Endodermal cell (in vitro differentiated cells): Measurements from ENCODE around the gene PTPN14. TPM values are rescaled to one million over a fixed set of nuclear protein-coding genes. Genes with fewer than 3 reads are reported as not detected.

Experiments
- DNase-seq: peaks from one replicate; pipeline ENCODE4 v3.0.0-alpha.2; 2017
- H3K27ac ChIP-seq: 2 replicates; pipeline ENCODE4 v1.5.1; 2013; ENCODE audit warnings: mild to moderate bottlenecking, low read depth, low read length, moderate library complexity
- H3K27me3 ChIP-seq: 2 replicates; pipeline ENCODE4 v1.6.1; 2013; ENCODE audit warnings: mild to moderate bottlenecking, low read length, moderate library complexity; ENCODE audit not compliant: insufficient read depth, control insufficient read depth, poor library complexity, severe bottlenecking
- H3K36me3 ChIP-seq: 2 replicates; pipeline ENCODE4 v1.7.0; 2013; ENCODE audit warnings: mild to moderate bottlenecking, low read length, moderate library complexity; ENCODE audit not compliant: control insufficient read depth, insufficient read depth
- H3K4me1 ChIP-seq: one replicate; pipeline ENCODE4 v1.7.0; 2013; ENCODE audit warnings: low read length; ENCODE audit not compliant: control insufficient read depth, insufficient read depth
- H3K4me3 ChIP-seq: 2 replicates; pipeline ENCODE4 v1.5.1; 2013; ENCODE audit warnings: mild to moderate bottlenecking, low read length, moderate library complexity
- H3K9ac ChIP-seq: 2 replicates; pipeline ENCODE4 v1.6.1; 2013; ENCODE audit warnings: mild to moderate bottlenecking, low read length, moderate library complexity; ENCODE audit not compliant: poor library complexity, severe bottlenecking; ENCODE audit errors: extremely low read depth
- H3K9me3 ChIP-seq: 2 replicates; pipeline ENCODE4 v1.6.1; 2013; ENCODE audit warnings: mild to moderate bottlenecking, low read length, moderate library complexity; ENCODE audit not compliant: control insufficient read depth
- H3K27ac Mint-ChIP-seq: 2 replicates; pipeline ENCODE4 v1.8.0; 2020; ENCODE audit warnings: mixed read lengths
- H3K27me3 Mint-ChIP-seq: 2 replicates; pipeline ENCODE4 v1.8.0; 2021; ENCODE audit warnings: mild to moderate bottlenecking, mixed read lengths; ENCODE audit not compliant: insufficient read depth
- H3K36me3 Mint-ChIP-seq: 2 replicates; pipeline ENCODE4 v1.8.0; 2020; ENCODE audit warnings: low read depth, mixed read lengths
- H3K4me1 Mint-ChIP-seq: 2 replicates; pipeline ENCODE4 v1.8.0; 2020; ENCODE audit warnings: mixed read lengths
- H3K4me3 Mint-ChIP-seq: 2 replicates; pipeline ENCODE4 v1.8.0; 2020; ENCODE audit warnings: mild to moderate bottlenecking, moderate library complexity, mixed read lengths
- H3K9me3 Mint-ChIP-seq: 2 replicates; pipeline ENCODE4 v1.8.0; 2020; ENCODE audit warnings: mild to moderate bottlenecking, mixed read lengths
- CTCF ChIP-seq: fragments of 200-600 bp; sonication (generic); conservative IDR thresholded peaks from 2 replicates; pipeline ENCODE4 v1.5.0; 2021; ENCODE audit warnings: antibody characterized with exemption, mild to moderate bottlenecking
- WGBS, 2 experiments: methylation state at CpG; one replicate each; pipeline versions ENCODE4 v1.1.5 to v1.1.7; 2013; ENCODE audit warnings: missing lambda C conversion rate in 2 of 2, mixed read lengths in 1 of 2; ENCODE audit not compliant: insufficient coverage in 1 of 2, insufficient read length in 1 of 2; 5-methylcytosine and 5-hydroxymethylcytosine counted together
- total RNA-seq, 2 donors: library from RNA; stranded (reverse); fragmentation: NEBNext Ultra II Directional in 1 of 2; extraction: Animal tissue kit (Norgen Biotek cat#: 25700) in 1 of 2; gene quantifications; 2 replicates in 1 of 2; 3 replicates in 1 of 2; pipeline ENCODE4 v1.2.1, GENCODE V29; 2021

Gene PTPN14
- total RNA-seq, 2 donors from 2014 or later = 72.6 to 93.2 TPM

GRCh38 chr1:214344897-214345296 is 206.5 kb downstream of the PTPN14 start:
- Histone ChIP-seq H3K9me3 (peaks cover 36% of the 10 kb centered on the region), H3K27ac (no peak overlapping the region), H3K36me3 (peaks cover 61% of the 10 kb centered on the region), H3K9ac (no peak overlapping the region), H3K4me1 (peaks cover 6% of the 10 kb centered on the region), H3K4me3 (peak overlapping the region; percentile 26), H3K27me3 (no peaks in the 10 kb centered on the region)
- Mint-ChIP-seq H3K9me3 (peaks cover 25% of the 10 kb centered on the region), H3K27ac (no peak overlapping the region), H3K27me3 (no peaks in the 10 kb centered on the region), H3K4me1 (peaks cover 10% of the 10 kb centered on the region), H3K36me3 (peaks cover 55% of the 10 kb centered on the region), H3K4me3 (no peak overlapping the region)
- no peak for DNase-seq
- no peak for TF ChIP-seq CTCF

DNA sequence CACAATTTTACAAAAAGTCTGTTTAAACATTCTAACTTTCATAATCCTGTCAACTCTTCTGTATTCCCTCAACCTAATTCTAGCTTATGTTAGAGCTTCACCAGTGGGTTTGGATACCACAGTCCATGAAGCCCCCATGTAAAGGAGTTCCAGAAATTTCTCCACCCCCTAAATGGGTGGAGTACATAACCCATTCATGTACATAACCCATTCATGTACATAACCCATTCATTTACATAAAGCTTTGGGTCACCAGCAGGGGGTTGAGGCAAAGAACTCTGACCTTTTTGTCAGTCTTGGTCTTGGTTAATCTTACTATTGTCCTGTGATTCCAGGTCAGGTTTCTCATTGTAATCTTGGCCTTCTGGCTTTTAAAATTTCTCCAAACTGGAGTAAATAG is 208.9 kb downstream of the PTPN14 start:
- H3K4me1 Mint-ChIP-seq = peaks cover 4% of the 10 kb centered on the region

GRCh38 chr1:214341932-214342331 is 209.5 kb downstream of the PTPN14 start:
- H3K36me3 ChIP-seq = peaks cover 49% of the 10 kb centered on the region
- Mint-ChIP-seq H3K36me3 (peaks cover 44% of the 10 kb centered on the region), H3K4me1 (peaks cover 4% of the 10 kb centered on the region), H3K9me3 (peaks cover 22% of the 10 kb centered on the region), H3K27ac (no peak overlapping the region), H3K4me3 (no peak overlapping the region), H3K27me3 (no peaks in the 10 kb centered on the region)
- no peak overlapping the region for H3K9ac ChIP-seq
- H3K4me3 ChIP-seq = no peak overlapping the region
- WGBS, 2 experiments = 81 to 99% methylated on average over 3 of the region's 3 CpGs
- H3K27ac ChIP-seq = no peak overlapping the region
- TF ChIP-seq CTCF = peak; percentile 40
- DNase-seq = no peak
- H3K9me3 ChIP-seq = peaks cover 26% of the 10 kb centered on the region
- H3K27me3 ChIP-seq = no peaks in the 10 kb centered on the region
- H3K4me1 ChIP-seq = no peaks in the 10 kb centered on the region

More for the DNA sequence above, 208.9 kb downstream of the PTPN14 start:
- H3K4me1 ChIP-seq = no peaks in the 10 kb centered on the region
- H3K27me3 ChIP-seq = no peaks in the 10 kb centered on the region
- Mint-ChIP-seq H3K9me3 (peaks cover 25% of the 10 kb centered on the region), H3K27ac (no peak overlapping the region), H3K36me3 (peaks cover 50% of the 10 kb centered on the region), H3K27me3 (no peaks in the 10 kb centered on the region), H3K4me3 (no peak overlapping the region)
- H3K9me3 ChIP-seq = peaks cover 32% of the 10 kb centered on the region
- no peak for TF ChIP-seq CTCF
- no peak overlapping the region for H3K27ac ChIP-seq
- no peak overlapping the region for H3K9ac ChIP-seq
- no peak for DNase-seq
- peaks cover 49% of the 10 kb centered on the region for H3K36me3 ChIP-seq
- H3K4me3 ChIP-seq = no peak overlapping the region
